HEK293 (cell line): Measurements from ENCODE around the gene TBL1X.

Experiments used
- CTCF ChIA-PET: fragments of 350-600 bp; formaldehyde crosslinking; extraction: SDS; loops from one replicate; lab custom pipeline; 2021; ENCODE audit warnings: antibody characterized with exemption; lab: Yijun Ruan, JAX
- POLR2A ChIA-PET: fragments of 300-600 bp; formaldehyde crosslinking; extraction: SDS; loops from one replicate; lab custom pipeline; 2020; ENCODE audit warnings: antibody characterized with exemption, inconsistent platforms; lab: Yijun Ruan, JAX
- H3K27ac ChIP-seq: fragments of 200-500 bp; sonication (Bioruptor generic); 2 replicates; pipeline ENCODE4 v1.5.1; 2014; ENCODE audit warnings: low read depth, low read length, control low read depth, inconsistent platforms; ENCODE audit errors: extremely low read depth
- H3K36me3 ChIP-seq, 2 experiments: fragments of 200-500 bp in 1 of 2; sonication (Bioruptor generic) in 1 of 2; 1 replicate in 1 of 2; 2 replicates in 1 of 2; pipeline ENCODE4 v1.5.1; 2014 to 2017; ENCODE audit warnings: inconsistent platforms in 2 of 2, low read length in 2 of 2; ENCODE audit not compliant: control insufficient read depth in 2 of 2, insufficient read depth in 1 of 2
- H3K4me1 ChIP-seq: fragments of 200-500 bp; sonication (Bioruptor generic); 2 replicates; pipeline ENCODE4 v1.5.1; 2014; ENCODE audit warnings: mild to moderate bottlenecking, low read length, inconsistent platforms; ENCODE audit not compliant: control insufficient read depth, insufficient read depth
- H3K4me3 ChIP-seq: 2 replicates; pipeline ENCODE4 v1.5.1; 2011; ENCODE audit warnings: low read depth, mild to moderate bottlenecking, control low read depth, low read length, moderate library complexity
- H3K9me3 ChIP-seq: fragments of 200-500 bp; sonication (Bioruptor generic); 2 replicates; pipeline ENCODE4 v1.5.1; 2014; ENCODE audit warnings: low read depth, low read length, inconsistent platforms; ENCODE audit not compliant: control insufficient read depth, insufficient read depth
- FEZF1 ChIP-seq: fragments of 450-650 bp; formaldehyde crosslinking; IDR thresholded peaks from 2 replicates; pipeline ENCODE4 v1.5.1; 2016; ENCODE audit warnings: missing biosample characterization, missing genetic modification characterization
- HOXA7 ChIP-seq: sonication (generic); formaldehyde crosslinking; IDR thresholded peaks from 2 replicates; pipeline ENCODE4 v1.8.1; 2022; ENCODE audit warnings: missing genetic modification reagents, borderline replicate concordance
- OVOL3 ChIP-seq: fragments of 450-650 bp; formaldehyde crosslinking; IDR thresholded peaks from 2 replicates; pipeline ENCODE4 v1.5.1; 2016; ENCODE audit warnings: missing biosample characterization, missing genetic modification characterization
- SETDB1 ChIP-seq: IDR thresholded peaks from one replicate; pipeline ENCODE4 v1.6.1; 2017; ENCODE audit warnings: mild to moderate bottlenecking, low read length, moderate library complexity, mixed read lengths; ENCODE audit not compliant: insufficient read length
- ZBTB21 ChIP-seq: fragments of 450-650 bp; formaldehyde crosslinking; IDR thresholded peaks from 2 replicates; pipeline ENCODE4 v1.5.1; 2017; ENCODE audit warnings: missing biosample characterization, missing genetic modification characterization
- ZFP37 ChIP-seq: fragments of 450-650 bp; formaldehyde crosslinking; IDR thresholded peaks from 2 replicates; pipeline ENCODE4 v1.5.1; 2016; ENCODE audit warnings: missing biosample characterization, missing genetic modification characterization
- ZFP41 ChIP-seq: fragments of 450-650 bp; formaldehyde crosslinking; IDR thresholded peaks from 2 replicates; pipeline ENCODE4 v1.5.1; 2016; ENCODE audit warnings: missing biosample characterization, missing genetic modification characterization, borderline replicate concordance
- ZNF140 ChIP-seq: fragments of 450-650 bp; formaldehyde crosslinking; IDR thresholded peaks from 2 replicates; pipeline ENCODE4 v1.5.1; 2016; ENCODE audit warnings: missing biosample characterization, missing genetic modification characterization
- ZNF184 ChIP-seq: fragments of 450-650 bp; IDR thresholded peaks from 2 replicates; pipeline ENCODE4 v1.5.1; 2018; ENCODE audit warnings: missing biosample characterization, mild to moderate bottlenecking, missing genetic modification characterization
- ZNF274 ChIP-seq, 2 experiments: fragments of 200-500 bp in 1 of 2; fragments of 450-650 bp in 1 of 2; sonication (Bioruptor generic) in 1 of 2; formaldehyde crosslinking in 1 of 2; IDR thresholded peaks; 2 replicates each; pipeline versions ENCODE4 v1.5.1 to v1.6.1; 2014 to 2016; ENCODE audit warnings: borderline replicate concordance in 1 of 2, inconsistent platforms in 1 of 2, low read length in 1 of 2, missing biosample characterization in 1 of 2, missing genetic modification characterization in 1 of 2
- ZNF449 ChIP-seq: fragments of 450-650 bp; formaldehyde crosslinking; IDR thresholded peaks from 2 replicates; pipeline ENCODE4 v1.5.1; 2017; ENCODE audit warnings: missing biosample characterization, mild to moderate bottlenecking, missing genetic modification characterization, moderate library complexity
- ZNF530 ChIP-seq: fragments of 450-650 bp; formaldehyde crosslinking; IDR thresholded peaks from 2 replicates; pipeline ENCODE4 v1.5.1; 2016; ENCODE audit warnings: low read depth, missing biosample characterization, missing genetic modification characterization
- ZNF600 ChIP-seq: fragments of 450-650 bp; formaldehyde crosslinking; IDR thresholded peaks from 2 replicates; pipeline ENCODE4 v1.5.1; 2016; ENCODE audit warnings: missing biosample characterization, missing genetic modification characterization
- ZNF654 ChIP-seq: fragments of 450-650 bp; formaldehyde crosslinking; IDR thresholded peaks from 2 replicates; pipeline ENCODE4 v1.5.1; 2016; ENCODE audit warnings: low read depth, missing biosample characterization, missing genetic modification characterization
- ZNF776 ChIP-seq: fragments of 450-650 bp; formaldehyde crosslinking; IDR thresholded peaks from 2 replicates; pipeline ENCODE4 v1.5.0; 2017; ENCODE audit warnings: missing biosample characterization, missing genetic modification characterization, borderline replicate concordance
- TF ChIP-seq, protein P1 (sequence below): sonication (generic); formaldehyde crosslinking; IDR thresholded peaks from 2 replicates; pipeline ENCODE4 v1.8.1; 2022; ENCODE audit warnings: mild to moderate bottlenecking, moderate library complexity, missing genetic modification reagents
- TF ChIP-seq, protein P2 (sequence below): fragments of 450-650 bp; formaldehyde crosslinking; IDR thresholded peaks from 2 replicates; pipeline ENCODE4 v1.5.1; 2017; ENCODE audit warnings: missing biosample characterization, missing genetic modification characterization

Gene TBL1X

GRCh38 chrX:9757366-9757765 lies 292.5 kb downstream of the TBL1X start (continued):
- TF ChIP-seq ZNF449 (tag by site-specific recombination) (no peak), SETDB1 (no peak), HOXA7 (CRISPR knock-in tag) (no peak), FEZF1 (tag by site-specific recombination) (no peak), ZNF274 (IDR thresholded peaks at IDR 0.05; ENCODE audit: low read length) (no peak), ZNF274 (tag by site-specific recombination; IDR thresholded peaks at IDR 0.05; ENCODE audit: borderline replicate concordance) (no peak), ZFP37 (no peak), ZNF530 (tag by site-specific recombination) (no peak), ZNF776 (tag by site-specific recombination) (no peak), OVOL3 (tag by site-specific recombination) (no peak)
- TF ChIP-seq, protein P1, sequence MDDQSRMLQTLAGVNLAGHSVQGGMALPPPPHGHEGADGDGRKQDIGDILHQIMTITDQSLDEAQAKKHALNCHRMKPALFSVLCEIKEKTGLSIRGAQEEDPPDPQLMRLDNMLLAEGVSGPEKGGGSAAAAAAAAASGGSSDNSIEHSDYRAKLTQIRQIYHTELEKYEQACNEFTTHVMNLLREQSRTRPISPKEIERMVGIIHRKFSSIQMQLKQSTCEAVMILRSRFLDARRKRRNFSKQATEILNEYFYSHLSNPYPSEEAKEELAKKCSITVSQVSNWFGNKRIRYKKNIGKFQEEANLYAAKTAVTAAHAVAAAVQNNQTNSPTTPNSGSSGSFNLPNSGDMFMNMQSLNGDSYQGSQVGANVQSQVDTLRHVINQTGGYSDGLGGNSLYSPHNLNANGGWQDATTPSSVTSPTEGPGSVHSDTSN (CRISPR knock-in tag), result no peak
- TF ChIP-seq, all 188 proteins: peak for 0

- Histone ChIP-seq H3K4me3 (no peak overlapping the region), H3K27ac (no peak overlapping the region), H3K4me1 (no peaks in the 10 kb centered on the region), H3K36me3 (no peaks in the 10 kb centered on the region)
- TF ChIP-seq ZNF654 (tag by site-specific recombination) (no peak), ZFP41 (tag by site-specific recombination) (no peak), ZNF140 (tag by site-specific recombination) (no peak), ZNF184 (tag by site-specific recombination) (no peak)
- TF ChIP-seq, protein P2, sequence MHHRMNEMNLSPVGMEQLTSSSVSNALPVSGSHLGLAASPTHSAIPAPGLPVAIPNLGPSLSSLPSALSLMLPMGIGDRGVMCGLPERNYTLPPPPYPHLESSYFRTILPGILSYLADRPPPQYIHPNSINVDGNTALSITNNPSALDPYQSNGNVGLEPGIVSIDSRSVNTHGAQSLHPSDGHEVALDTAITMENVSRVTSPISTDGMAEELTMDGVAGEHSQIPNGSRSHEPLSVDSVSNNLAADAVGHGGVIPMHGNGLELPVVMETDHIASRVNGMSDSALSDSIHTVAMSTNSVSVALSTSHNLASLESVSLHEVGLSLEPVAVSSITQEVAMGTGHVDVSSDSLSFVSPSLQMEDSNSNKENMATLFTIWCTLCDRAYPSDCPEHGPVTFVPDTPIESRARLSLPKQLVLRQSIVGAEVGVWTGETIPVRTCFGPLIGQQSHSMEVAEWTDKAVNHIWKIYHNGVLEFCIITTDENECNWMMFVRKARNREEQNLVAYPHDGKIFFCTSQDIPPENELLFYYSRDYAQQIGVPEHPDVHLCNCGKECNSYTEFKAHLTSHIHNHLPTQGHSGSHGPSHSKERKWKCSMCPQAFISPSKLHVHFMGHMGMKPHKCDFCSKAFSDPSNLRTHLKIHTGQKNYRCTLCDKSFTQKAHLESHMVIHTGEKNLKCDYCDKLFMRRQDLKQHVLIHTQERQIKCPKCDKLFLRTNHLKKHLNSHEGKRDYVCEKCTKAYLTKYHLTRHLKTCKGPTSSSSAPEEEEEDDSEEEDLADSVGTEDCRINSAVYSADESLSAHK (tag by site-specific recombination), result no peak
- TF ChIP-seq, all 188 proteins: peak for 0
- POLR2A ChIA-PET, result no interaction called here
- CTCF ChIA-PET, result no interaction called here
- H3K9me3 ChIP-seq, result no peaks in the 10 kb centered on the region
Observed at GRCh38 chrX:9758021-9758638, 293.3 kb downstream of the TBL1X start.

DNA sequence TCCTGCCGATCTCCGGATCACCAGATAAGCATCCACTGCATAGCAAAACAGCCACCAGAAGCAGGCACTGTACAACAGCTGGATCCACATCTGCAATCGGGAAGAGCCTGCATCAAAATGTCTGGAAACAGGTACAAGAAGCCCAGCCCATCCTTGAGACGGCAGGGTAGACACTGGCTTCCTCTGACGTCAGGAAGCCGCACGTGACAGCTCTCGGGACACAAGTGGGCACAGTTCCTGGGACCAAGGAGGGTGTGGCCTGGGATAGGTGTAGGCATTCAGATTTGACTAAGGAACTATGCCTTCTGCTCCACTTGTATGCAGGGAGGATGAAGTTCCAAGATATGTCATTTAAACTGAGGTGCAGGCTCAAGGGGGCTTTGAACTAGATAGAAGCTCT lies 294.5 kb downstream of the TBL1X start:
- no peaks in the 10 kb centered on the region for H3K9me3 ChIP-seq
- H3K4me3 ChIP-seq, result no peak overlapping the region
- H3K36me3 ChIP-seq, result no peaks in the 10 kb centered on the region
- no peak for TF ChIP-seq ZBTB21 (tag by site-specific recombination)
- TF ChIP-seq ZNF600 (tag by site-specific recombination), result no peak
- H3K27ac ChIP-seq, result no peak overlapping the region
- no peaks in the 10 kb centered on the region for H3K4me1 ChIP-seq
- ChIA-PET POLR2A (no interaction called here), CTCF (no interaction called here)
